Measurements from ENCODE around the gene ALX4.

The ALX4 gene

GRCh38 chr11:44229624-44230023 is 80.3 kb downstream of the ALX4 start:
- no peak overlapping the region for H3K4me3 ChIP-seq (ENCODE audit: low read length)
- H3K27me3 ChIP-seq (ENCODE audit: control insufficient read depth, insufficient read depth, low read length), result no peaks in the 10 kb centered on the region
- no peaks in the 10 kb centered on the region for H3K36me3 ChIP-seq (ENCODE audit: control insufficient read depth, insufficient read depth, low read length)
- H3K4me1 ChIP-seq (ENCODE audit: control insufficient read depth, insufficient read depth, low read length), result no peaks in the 10 kb centered on the region
- H3K9ac ChIP-seq (ENCODE audit: low read length), result no peak overlapping the region
- H3K27ac ChIP-seq (ENCODE audit: low read depth, low read length), result no peak overlapping the region

GRCh38 chr11:44229098-44229497 is 80.8 kb downstream of the ALX4 start:
- Histone ChIP-seq H3K27me3 (ENCODE audit: control insufficient read depth, insufficient read depth, low read length) (no peaks in the 10 kb centered on the region), H3K4me3 (ENCODE audit: low read length) (no peak overlapping the region), H3K4me1 (ENCODE audit: control insufficient read depth, insufficient read depth, low read length) (no peaks in the 10 kb centered on the region), H3K27ac (ENCODE audit: low read depth, low read length) (no peak overlapping the region), H3K9ac (ENCODE audit: low read length) (no peak overlapping the region), H3K36me3 (ENCODE audit: control insufficient read depth, insufficient read depth, low read length) (no peaks in the 10 kb centered on the region)

DNA sequence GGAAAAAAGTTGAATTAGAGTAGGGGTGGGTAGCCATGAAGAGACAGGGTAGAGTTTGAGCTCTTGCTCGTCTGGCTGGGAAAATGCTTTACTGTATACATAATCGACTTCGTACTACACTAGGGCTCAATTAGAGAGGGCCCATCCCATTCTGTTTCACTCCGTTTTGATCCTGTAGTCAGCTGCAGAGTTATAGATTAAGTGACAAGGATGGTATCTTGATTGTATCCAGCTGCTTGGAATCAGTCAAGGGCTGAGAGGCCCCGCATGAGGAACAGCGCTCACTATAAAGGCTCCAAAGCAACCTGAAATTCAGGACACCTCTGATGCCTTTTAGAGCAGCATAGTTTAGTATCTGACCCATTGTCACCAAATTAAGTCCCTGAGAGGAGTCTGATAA is 81.6 kb downstream of the ALX4 start:
- Histone ChIP-seq H3K4me3 (ENCODE audit: low read length) (no peak overlapping the region), H3K36me3 (ENCODE audit: control insufficient read depth, insufficient read depth, low read length) (no peaks in the 10 kb centered on the region), H3K27ac (ENCODE audit: low read depth, low read length) (no peak overlapping the region), H3K9ac (ENCODE audit: low read length) (no peak overlapping the region), H3K27me3 (ENCODE audit: control insufficient read depth, insufficient read depth, low read length) (no peaks in the 10 kb centered on the region), H3K4me1 (ENCODE audit: control insufficient read depth, insufficient read depth, low read length) (no peaks in the 10 kb centered on the region)

DNA sequence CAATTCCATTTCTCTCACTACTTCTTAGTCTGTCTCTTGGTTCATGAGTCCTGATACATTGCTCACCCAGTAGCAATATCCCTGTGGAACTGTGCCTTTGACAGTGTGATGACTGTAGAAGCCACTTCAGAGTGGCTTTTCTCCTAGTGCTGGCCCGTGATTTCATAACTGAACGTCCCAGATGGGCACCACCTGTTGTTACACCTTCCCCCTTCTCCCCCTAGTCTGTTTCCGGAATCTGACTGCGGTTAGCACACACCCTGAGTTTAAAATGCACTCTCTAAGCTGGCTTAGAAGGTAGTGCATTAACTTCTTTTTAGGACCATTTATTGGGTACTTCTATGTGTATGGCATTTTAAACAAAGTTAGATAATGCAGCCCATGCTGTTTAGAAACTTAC is 83.0 kb downstream of the ALX4 start:
- Histone ChIP-seq H3K4me3 (ENCODE audit: low read length) (no peak overlapping the region), H3K27me3 (ENCODE audit: control insufficient read depth, insufficient read depth, low read length) (no peaks in the 10 kb centered on the region), H3K4me1 (ENCODE audit: control insufficient read depth, insufficient read depth, low read length) (no peaks in the 10 kb centered on the region), H3K36me3 (ENCODE audit: control insufficient read depth, insufficient read depth, low read length) (no peaks in the 10 kb centered on the region), H3K9ac (ENCODE audit: low read length) (no peak overlapping the region), H3K27ac (ENCODE audit: low read depth, low read length) (no peak overlapping the region)

- no peaks in the 10 kb centered on the region for H3K27me3 ChIP-seq (ENCODE audit: control insufficient read depth, insufficient read depth, low read length)
- H3K36me3 ChIP-seq (ENCODE audit: control insufficient read depth, insufficient read depth, low read length), result no peaks in the 10 kb centered on the region
- H3K4me3 ChIP-seq (ENCODE audit: low read length), result no peak overlapping the region
- no peak overlapping the region for H3K27ac ChIP-seq (ENCODE audit: low read depth, low read length)
- H3K4me1 ChIP-seq (ENCODE audit: control insufficient read depth, insufficient read depth, low read length), result peaks cover 2% of the 10 kb centered on the region
- H3K9ac ChIP-seq (ENCODE audit: low read length), result no peak overlapping the region
Observed at GRCh38 chr11:44226490-44226889, 83.4 kb downstream of the ALX4 start.

- Histone ChIP-seq H3K27ac (ENCODE audit: low read depth, low read length) (no peak overlapping the region), H3K36me3 (ENCODE audit: control insufficient read depth, insufficient read depth, low read length) (no peaks in the 10 kb centered on the region), H3K4me3 (ENCODE audit: low read length) (no peak overlapping the region), H3K27me3 (ENCODE audit: control insufficient read depth, insufficient read depth, low read length) (no peaks in the 10 kb centered on the region), H3K9ac (ENCODE audit: low read length) (no peak overlapping the region), H3K4me1 (ENCODE audit: control insufficient read depth, insufficient read depth, low read length) (peaks cover 2% of the 10 kb centered on the region)
Observed at GRCh38 chr11:44224867-44225501, 85.0 kb downstream of the ALX4 start.

DNA sequence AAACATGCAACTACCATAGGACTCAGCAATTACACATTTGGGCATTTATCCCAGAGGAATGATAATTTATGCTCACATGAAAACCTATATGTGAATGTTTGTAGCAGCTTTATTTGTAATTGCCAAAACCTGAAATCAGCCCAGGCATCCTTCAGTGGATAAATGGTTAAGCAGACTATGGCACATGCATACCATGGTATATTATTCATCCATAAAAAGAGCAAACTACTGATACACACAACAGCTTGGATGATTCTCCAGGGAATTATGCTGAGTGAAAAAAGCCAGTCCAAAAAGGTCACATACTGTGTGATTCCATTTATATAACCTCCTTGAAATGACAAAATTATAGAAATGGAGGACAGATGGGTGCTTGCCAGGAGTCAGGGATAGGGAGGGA is 86.7 kb downstream of the ALX4 start:
- Histone ChIP-seq H3K9ac (ENCODE audit: low read length) (no peak overlapping the region), H3K27ac (ENCODE audit: low read depth, low read length) (no peak overlapping the region), H3K4me1 (ENCODE audit: control insufficient read depth, insufficient read depth, low read length) (peaks cover 2% of the 10 kb centered on the region), H3K27me3 (ENCODE audit: control insufficient read depth, insufficient read depth, low read length) (no peaks in the 10 kb centered on the region), H3K4me3 (ENCODE audit: low read length) (no peak overlapping the region), H3K36me3 (ENCODE audit: control insufficient read depth, insufficient read depth, low read length) (no peaks in the 10 kb centered on the region)

- H3K27ac ChIP-seq (ENCODE audit: low read depth, low read length), result no peak overlapping the region
- no peaks in the 10 kb centered on the region for H3K27me3 ChIP-seq (ENCODE audit: control insufficient read depth, insufficient read depth, low read length)
- no peaks in the 10 kb centered on the region for H3K36me3 ChIP-seq (ENCODE audit: control insufficient read depth, insufficient read depth, low read length)
- H3K4me3 ChIP-seq (ENCODE audit: low read length), result no peak overlapping the region
- H3K9ac ChIP-seq (ENCODE audit: low read length), result no peak overlapping the region
- peaks cover 2% of the 10 kb centered on the region for H3K4me1 ChIP-seq (ENCODE audit: control insufficient read depth, insufficient read depth, low read length)
Observed at GRCh38 chr11:44221992-44222391, 87.9 kb downstream of the ALX4 start.

- Histone ChIP-seq H3K4me3 (ENCODE audit: low read length) (no peak overlapping the region), H3K9ac (ENCODE audit: low read length) (no peak overlapping the region), H3K27ac (ENCODE audit: low read depth, low read length) (no peak overlapping the region), H3K36me3 (ENCODE audit: control insufficient read depth, insufficient read depth, low read length) (no peaks in the 10 kb centered on the region), H3K4me1 (ENCODE audit: control insufficient read depth, insufficient read depth, low read length) (peaks cover 2% of the 10 kb centered on the region), H3K27me3 (ENCODE audit: control insufficient read depth, insufficient read depth, low read length) (no peaks in the 10 kb centered on the region)
Observed at GRCh38 chr11:44221456-44221855, 88.5 kb downstream of the ALX4 start.

DNA sequence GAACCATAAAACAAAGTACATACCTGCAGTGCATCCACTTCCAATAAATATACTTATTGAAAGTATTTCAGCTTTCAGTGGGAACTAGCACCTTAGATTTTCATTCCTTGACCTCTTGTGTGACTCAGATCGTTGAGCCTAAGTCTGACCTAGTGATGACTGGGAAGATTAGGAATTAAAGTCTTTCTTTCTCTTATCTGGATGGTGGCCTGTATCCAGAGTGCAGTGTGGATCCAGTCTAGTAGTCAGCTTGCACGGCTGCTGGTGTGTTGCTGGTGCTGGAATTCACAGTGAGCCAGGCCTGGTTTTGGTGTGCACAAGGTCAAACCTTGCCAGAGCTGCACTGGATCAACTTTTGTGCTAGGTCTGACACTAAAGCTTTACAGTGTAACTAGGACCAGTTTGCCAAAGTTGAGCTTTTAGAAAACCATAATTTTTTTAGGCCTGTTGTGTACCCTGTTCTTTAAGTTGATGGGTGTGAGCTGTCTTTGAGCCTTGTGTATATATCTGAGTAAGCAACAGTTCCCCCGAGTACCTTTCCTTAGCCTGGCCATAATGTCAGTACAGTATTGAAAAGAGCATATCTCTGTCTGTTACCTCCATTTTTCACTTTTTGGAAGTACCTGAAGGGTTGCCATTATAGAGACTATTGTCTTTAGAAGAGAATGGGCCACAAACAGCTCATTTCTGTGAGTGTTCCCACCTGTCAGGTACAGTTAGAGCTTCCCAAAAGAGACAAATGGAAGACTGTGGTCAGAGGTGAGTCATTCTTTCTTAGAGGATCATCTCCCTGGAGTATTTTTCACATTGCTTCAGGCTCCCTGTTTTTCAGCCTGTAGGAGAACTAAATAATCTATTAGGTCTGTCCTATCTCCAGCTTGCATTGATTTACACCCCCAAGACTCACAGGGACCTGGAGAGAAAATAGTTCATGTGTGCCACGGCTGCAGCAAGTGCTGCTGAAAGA is 89.8 kb downstream of the ALX4 start:
- Histone ChIP-seq H3K4me1 (ENCODE audit: control insufficient read depth, insufficient read depth, low read length) (peaks cover 2% of the 10 kb centered on the region), H3K27ac (ENCODE audit: low read depth, low read length) (no peak overlapping the region), H3K4me3 (ENCODE audit: low read length) (no peak overlapping the region), H3K9ac (ENCODE audit: low read length) (no peak overlapping the region), H3K36me3 (ENCODE audit: control insufficient read depth, insufficient read depth, low read length) (no peaks in the 10 kb centered on the region), H3K27me3 (ENCODE audit: control insufficient read depth, insufficient read depth, low read length) (no peaks in the 10 kb centered on the region)

- H3K4me3 ChIP-seq (ENCODE audit: low read length), result no peak overlapping the region
- no peak overlapping the region for H3K27ac ChIP-seq (ENCODE audit: low read depth, low read length)
- no peaks in the 10 kb centered on the region for H3K27me3 ChIP-seq (ENCODE audit: control insufficient read depth, insufficient read depth, low read length)
- no peaks in the 10 kb centered on the region for H3K36me3 ChIP-seq (ENCODE audit: control insufficient read depth, insufficient read depth, low read length)
- peaks cover 2% of the 10 kb centered on the region for H3K4me1 ChIP-seq (ENCODE audit: control insufficient read depth, insufficient read depth, low read length)
- no peak overlapping the region for H3K9ac ChIP-seq (ENCODE audit: low read length)
Observed at GRCh38 chr11:44217432-44217831, 92.5 kb downstream of the ALX4 start.

DNA sequence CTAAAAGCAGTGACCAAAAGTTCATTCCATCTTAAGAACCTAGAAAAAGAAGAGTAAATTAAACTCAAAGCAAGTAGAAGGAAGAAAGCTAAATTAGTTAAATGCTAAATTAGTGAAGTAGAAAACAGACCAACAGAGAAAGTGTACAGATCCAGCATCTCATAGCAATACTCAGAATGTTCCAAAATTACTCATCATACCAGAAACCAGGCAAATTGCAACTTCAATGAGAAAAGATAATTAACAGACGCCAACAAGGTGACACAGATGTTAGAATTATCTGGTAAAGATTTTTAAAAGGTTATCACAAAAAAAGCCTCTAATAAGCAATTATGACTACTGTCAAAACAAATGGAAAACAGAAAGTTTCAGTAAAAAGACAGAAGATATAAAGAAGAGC is 96.8 kb downstream of the ALX4 start:
- Histone ChIP-seq H3K36me3 (ENCODE audit: control insufficient read depth, insufficient read depth, low read length) (no peaks in the 10 kb centered on the region), H3K27me3 (ENCODE audit: control insufficient read depth, insufficient read depth, low read length) (no peaks in the 10 kb centered on the region), H3K4me1 (ENCODE audit: control insufficient read depth, insufficient read depth, low read length) (no peaks in the 10 kb centered on the region), H3K27ac (ENCODE audit: low read depth, low read length) (no peak overlapping the region), H3K9ac (ENCODE audit: low read length) (no peak overlapping the region), H3K4me3 (ENCODE audit: low read length) (no peak overlapping the region)

DNA sequence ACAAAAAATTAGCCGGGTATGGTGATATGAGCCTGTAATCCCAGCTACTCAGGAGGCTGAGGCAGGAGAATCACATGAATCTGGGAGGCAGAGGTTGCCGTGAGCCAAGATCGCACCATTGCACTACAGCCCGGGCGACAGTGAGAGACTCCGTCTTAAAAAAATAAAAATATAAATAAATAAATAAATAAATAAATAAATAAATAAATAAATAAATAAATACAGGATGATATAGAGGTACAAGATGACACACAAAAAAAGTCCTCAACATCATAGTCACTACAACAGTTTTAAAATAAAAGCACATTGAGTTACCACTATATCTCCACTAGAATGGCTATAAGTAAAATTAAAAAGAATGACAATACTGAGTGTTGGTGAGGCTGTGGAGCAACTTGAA is 97.8 kb downstream of the ALX4 start:
- Histone ChIP-seq H3K27me3 (ENCODE audit: control insufficient read depth, insufficient read depth, low read length) (no peaks in the 10 kb centered on the region), H3K36me3 (ENCODE audit: control insufficient read depth, insufficient read depth, low read length) (no peaks in the 10 kb centered on the region), H3K4me1 (ENCODE audit: control insufficient read depth, insufficient read depth, low read length) (no peaks in the 10 kb centered on the region), H3K27ac (ENCODE audit: low read depth, low read length) (no peak overlapping the region), H3K4me3 (ENCODE audit: low read length) (no peak overlapping the region), H3K9ac (ENCODE audit: low read length) (no peak overlapping the region)
